WI38 (cell line): ENCODE data around the gene CYP4F3.
"Not testable (repeated sequence)": the region's sequence is repeated elsewhere in the genome, so short reads cannot be mapped to it uniquely, and the experiment has no call there.

Experiments
- H3K4me3 ChIP-seq: 2 replicates; pipeline ENCODE4 v1.5.1; 2011; ENCODE audit warnings: low read depth, mild to moderate bottlenecking, control low read depth, low read length
- CTCF ChIP-seq: IDR thresholded peaks from 2 replicates; pipeline ENCODE4 v1.5.1; 2012; ENCODE audit warnings: low read depth, mild to moderate bottlenecking, control low read depth, low read length

Gene CYP4F3

GRCh38 chr19:15671891-15672579 lies 31.3 kb downstream of the CYP4F3 start:
- H3K4me3 ChIP-seq: no peak overlapping the region
- no peak for TF ChIP-seq CTCF

DNA sequence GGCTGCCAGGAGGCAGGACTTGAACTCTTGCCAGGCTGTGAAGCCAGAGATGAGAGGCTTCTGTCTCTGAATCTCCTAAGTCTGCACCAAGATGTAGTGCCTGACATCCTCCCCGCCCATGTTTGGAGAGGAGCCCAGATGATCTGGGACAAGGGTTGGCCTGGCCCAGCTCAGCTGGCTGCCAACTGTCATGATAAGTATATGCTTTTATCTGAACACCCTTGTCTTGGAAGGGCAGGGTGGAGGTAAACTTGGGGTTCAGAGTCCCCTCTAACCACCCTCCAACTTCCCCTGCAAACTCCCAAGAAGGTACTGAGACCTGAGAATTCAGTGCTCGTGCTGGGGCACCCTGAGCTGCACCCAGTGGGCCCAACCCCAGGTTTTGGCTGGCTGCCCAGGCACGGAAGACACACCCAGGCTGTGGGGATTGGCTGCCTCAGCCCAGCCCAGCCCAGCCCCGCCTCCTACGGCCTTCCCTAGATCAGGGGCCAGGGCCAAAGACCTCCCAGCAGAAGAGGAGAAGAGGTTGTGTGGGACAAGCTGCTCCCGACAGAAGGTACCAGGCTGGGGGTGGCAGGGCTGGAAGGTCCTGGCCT lies 32.0 kb downstream of the CYP4F3 start, which contains the start of gene CYP4F12:
CYP4F12 (plus strand) TSS at position 508 of the 596 bp plus-strand sequence. CDS start 443 bp downstream, outside the sequence.
- no peak within 1 kb of the TSS for H3K4me3 ChIP-seq
- TF ChIP-seq CTCF: no peak

DNA sequence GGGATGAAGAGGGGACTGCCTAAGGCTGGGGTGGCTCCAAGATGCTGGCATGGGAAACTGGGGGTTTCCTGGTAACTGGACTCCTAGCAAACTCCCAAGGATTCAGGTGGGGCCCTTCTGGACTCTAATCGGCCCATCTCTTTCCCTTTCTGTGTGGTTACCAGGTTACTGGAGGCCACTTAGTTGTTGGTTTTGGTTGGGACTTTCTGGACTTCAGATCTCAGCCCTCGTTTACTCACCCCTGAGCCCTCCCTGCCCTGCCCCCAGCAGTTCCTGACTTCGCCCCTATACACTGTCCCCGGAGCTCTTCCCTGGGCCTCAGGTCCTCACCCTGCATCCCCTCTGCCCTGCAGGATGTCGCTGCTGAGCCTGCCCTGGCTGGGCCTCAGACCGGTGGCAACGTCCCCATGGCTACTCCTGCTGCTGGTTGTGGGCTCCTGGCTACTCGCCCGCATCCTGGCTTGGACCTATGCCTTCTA lies 32.5 kb downstream of the CYP4F3 start:
- no peak overlapping the region for H3K4me3 ChIP-seq
- no peak for TF ChIP-seq CTCF

- TF ChIP-seq CTCF: no peak
- H3K4me3 ChIP-seq: no peak overlapping the region
Observed at GRCh38 chr19:15675560-15675959, 34.9 kb downstream of the CYP4F3 start.

- no peak for TF ChIP-seq CTCF
Observed at GRCh38 chr19:15679089-15679488, 38.4 kb downstream of the CYP4F3 start.

DNA sequence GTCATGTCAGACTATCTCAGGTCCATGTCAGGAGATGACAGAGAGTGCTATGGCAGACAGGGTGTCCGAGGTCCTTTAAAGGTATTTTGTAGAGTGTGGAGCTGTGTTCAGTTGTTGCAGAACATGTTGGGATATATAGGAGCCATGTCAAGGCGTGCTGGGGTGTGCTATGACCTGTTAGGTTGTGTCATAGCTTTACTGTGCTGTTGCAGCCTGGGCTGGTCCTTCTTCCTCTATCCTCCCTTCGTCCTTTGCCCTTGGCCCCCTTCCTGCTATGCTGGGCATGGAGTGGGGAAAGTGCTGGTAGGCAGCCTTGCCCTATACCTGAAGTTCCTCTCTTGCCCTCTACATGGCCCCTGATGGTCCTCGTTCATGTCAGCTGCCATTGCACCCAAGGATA lies 39.2 kb downstream of the CYP4F3 start:
- H3K4me3 ChIP-seq: not testable (repeated sequence)

More at GRCh38 chr19:15679089-15679488, 38.4 kb downstream of the CYP4F3 start:
- H3K4me3 ChIP-seq: no peak overlapping the region

DNA sequence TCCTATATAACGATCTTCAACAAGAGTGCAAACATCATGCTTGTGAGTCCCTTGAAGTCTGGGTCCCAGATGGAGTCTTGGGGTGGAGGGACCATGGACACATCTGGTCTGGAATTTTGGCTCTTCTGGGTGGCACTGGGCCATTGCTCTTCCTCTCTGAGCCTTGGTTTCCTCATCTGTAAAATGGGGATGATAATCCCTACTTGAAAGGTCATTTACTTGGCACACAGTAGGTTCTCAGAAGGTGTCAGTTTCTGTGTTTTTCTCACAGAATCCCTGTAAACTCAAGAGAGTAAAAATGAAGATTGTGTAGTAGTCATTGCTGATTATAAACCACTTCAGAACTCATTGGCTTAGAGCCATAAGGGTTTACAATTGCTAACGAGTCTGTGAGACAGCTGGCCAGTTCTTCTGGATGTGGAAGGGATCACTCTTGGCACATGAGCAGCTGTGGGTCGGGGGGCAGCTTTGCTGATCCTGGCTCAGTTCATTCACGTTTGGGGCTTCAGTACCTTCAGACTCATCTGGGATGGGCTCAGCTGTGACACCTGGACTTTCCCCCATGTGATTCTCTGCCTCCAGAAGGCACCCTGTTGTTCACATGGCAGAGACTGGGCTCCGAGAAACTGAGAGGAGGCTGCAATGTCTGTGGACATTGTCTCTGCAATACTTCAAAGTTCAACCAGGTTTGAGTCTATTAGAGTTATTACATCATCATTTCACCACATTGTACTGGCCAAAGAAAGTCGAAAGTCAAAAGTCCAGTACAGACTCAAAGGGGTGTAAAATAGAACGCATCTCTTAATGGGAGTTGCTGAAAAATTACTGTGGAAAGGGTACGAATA lies 40.0 kb downstream of the CYP4F3 start:
- no peak overlapping the region for H3K4me3 ChIP-seq
- TF ChIP-seq CTCF: no peak
